Stimulated activated effector memory CD8-positive, alpha-beta T cell treated with anti-CD3 and anti-CD28 coated beads, Interleukin-12 subunit alpha, Interleukin-12 subunit beta, amount 100 ng/mL, for 72 hours (primary cell): ENCODE measurements around the gene CAT.

Experiments
- ATAC-seq: fragments of 150-1000 bp; cut with Tn5 transposase; 2 replicates; pipeline ENCODE4 v1.10.0; 2021
- DNase-seq, 2 donors: peaks; one replicate each; pipeline ENCODE4 v3.0.0; 2021 to 2022; ENCODE audit warnings: low spot score in 2 of 2
- H3K27ac Mint-ChIP-seq: one replicate; pipeline ENCODE4 v1.8.0; 2022; ENCODE audit warnings: mild to moderate bottlenecking, mixed read lengths
- H3K36me3 Mint-ChIP-seq: one replicate; pipeline ENCODE4 v1.8.0; 2022; ENCODE audit warnings: mild to moderate bottlenecking, mixed read lengths
- H3K4me1 Mint-ChIP-seq: one replicate; pipeline ENCODE4 v1.8.0; 2022; ENCODE audit warnings: mixed read lengths
- H3K4me3 Mint-ChIP-seq: one replicate; pipeline ENCODE4 v1.8.0; 2022; ENCODE audit warnings: mild to moderate bottlenecking, mixed read lengths
- H3K9me3 Mint-ChIP-seq: one replicate; pipeline ENCODE4 v1.8.0; 2022; ENCODE audit warnings: mixed read lengths

The CAT gene

DNA sequence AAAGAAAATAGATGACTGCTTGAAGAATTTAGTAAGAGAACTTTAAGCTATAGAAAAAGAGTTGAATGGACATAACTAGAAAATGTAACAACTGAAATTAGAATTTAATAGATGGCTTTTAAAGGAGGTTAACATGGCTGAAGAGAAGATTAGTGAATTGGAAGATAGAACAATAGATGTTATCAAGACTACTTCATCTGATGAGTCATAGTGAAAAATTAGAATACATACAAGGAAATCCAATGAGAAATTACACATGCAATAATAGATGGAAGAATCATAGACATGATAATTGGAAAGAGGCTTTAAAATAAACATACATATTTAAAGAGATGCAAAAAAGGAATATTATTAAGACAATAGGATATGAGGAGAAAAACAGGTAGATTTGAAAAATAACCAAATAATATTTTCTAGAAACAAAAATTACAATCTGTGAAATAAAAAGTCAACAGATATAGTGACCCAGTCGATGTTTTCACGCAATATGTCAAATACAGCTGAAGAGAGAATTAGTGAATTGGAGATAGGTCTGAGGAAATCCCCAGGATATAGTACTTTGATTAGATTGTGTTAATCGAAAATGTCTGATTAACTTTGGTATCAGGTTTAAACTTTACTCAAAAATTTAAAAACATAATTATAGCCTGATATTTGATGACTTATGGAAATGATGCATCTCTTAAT is 28.2 kb downstream of the CAT start:
- no peak overlapping the region for H3K4me3 Mint-ChIP-seq
- ATAC-seq (no peak), DNase-seq (no peak)
- no peak overlapping the region for H3K27ac Mint-ChIP-seq
- peaks cover 5% of the 10 kb centered on the region for H3K9me3 Mint-ChIP-seq
- H3K4me1 Mint-ChIP-seq = no peaks in the 10 kb centered on the region
- H3K36me3 Mint-ChIP-seq = peaks cover 63% of the 10 kb centered on the region

DNA sequence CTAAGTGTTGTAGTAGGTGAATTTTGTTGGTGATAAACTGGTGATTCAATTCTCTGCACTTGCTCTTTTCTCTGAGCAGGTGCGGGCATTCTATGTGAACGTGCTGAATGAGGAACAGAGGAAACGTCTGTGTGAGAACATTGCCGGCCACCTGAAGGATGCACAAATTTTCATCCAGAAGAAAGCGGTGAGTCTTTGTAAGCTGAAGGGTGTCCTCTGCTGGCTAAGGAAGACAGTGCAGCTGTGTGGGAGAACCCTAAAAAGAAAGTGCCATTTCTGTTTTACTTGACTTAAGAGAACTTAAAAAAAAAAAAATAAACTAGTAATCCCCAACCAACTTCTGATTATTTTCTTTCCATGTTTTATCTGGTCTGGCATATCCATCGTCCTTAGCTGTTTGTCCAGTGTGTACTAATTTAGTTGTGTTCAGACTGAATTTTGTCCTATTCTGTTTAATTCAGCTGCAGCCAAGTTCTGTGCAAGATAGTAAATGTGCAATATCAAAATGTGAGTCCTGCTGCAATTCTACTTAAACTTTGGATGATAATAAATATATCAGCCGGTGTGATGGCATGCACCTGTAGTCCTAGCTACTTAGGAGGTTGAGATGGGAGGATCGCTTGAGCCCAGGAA is 29.6 kb downstream of the CAT start:
- Mint-ChIP-seq H3K36me3 (peaks cover 60% of the 10 kb centered on the region), H3K4me1 (no peaks in the 10 kb centered on the region), H3K9me3 (peaks cover 5% of the 10 kb centered on the region), H3K4me3 (no peak overlapping the region), H3K27ac (no peak overlapping the region)
- ATAC-seq (no peak), DNase-seq (peak in 1 of 2 donors; percentile 61)

DNA sequence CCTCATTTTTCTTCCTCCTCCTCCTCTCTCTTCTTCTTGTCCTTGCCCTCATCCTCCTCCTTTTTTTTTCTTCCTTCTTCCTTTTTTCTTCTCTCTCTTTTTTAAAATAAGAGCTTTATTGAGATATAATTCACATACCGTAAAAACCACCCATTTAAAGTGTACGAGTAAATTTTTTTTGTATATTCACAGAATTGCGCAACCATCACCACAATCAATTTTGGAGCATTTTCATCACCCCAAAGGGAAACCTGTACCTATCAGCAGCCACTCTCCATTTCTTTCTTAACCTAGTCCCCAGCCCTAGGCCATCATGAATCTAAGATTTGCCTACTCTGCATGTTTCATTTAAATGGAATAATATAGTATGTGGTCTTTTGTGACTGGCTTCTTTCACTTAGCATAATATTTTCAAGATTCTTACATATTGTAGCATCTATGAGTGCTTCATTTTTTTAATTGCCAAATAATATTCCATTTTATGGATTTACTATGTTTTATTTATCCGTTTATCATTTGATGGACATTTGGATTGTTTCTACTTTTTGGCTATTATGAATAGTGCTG is 35.0 kb downstream of the CAT start:
- Mint-ChIP-seq H3K4me3 (no peak overlapping the region), H3K9me3 (no peaks in the 10 kb centered on the region), H3K27ac (no peak overlapping the region), H3K4me1 (no peaks in the 10 kb centered on the region), H3K36me3 (peaks cover 30% of the 10 kb centered on the region)
- no peak for DNase-seq
- ATAC-seq = no peak

DNA sequence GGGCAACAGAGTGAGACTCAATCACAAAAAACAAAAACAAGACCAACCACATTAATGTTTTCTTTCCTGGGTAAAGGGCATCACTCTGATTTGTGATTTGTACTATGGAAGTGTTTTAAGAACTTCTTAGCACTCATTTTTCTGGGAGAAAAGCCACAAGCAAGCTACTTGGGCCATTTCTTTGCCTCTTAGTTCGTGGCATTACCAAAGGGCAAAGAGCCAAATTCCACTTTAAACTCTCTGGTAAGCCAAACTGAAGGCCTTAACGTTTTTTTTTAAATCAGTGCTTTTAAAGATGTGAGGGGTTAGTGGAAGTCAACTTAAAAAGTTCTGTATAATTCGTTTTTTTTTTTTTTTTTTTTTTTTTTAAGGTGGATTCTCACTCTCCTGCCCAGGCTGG is 36.9 kb downstream of the CAT start:
- H3K27ac Mint-ChIP-seq = no peak overlapping the region
- H3K9me3 Mint-ChIP-seq = no peaks in the 10 kb centered on the region
- H3K36me3 Mint-ChIP-seq = peaks cover 23% of the 10 kb centered on the region
- DNase-seq = no peak
- H3K4me1 Mint-ChIP-seq = no peaks in the 10 kb centered on the region
- H3K4me3 Mint-ChIP-seq = no peak overlapping the region
- no peak for ATAC-seq

DNA sequence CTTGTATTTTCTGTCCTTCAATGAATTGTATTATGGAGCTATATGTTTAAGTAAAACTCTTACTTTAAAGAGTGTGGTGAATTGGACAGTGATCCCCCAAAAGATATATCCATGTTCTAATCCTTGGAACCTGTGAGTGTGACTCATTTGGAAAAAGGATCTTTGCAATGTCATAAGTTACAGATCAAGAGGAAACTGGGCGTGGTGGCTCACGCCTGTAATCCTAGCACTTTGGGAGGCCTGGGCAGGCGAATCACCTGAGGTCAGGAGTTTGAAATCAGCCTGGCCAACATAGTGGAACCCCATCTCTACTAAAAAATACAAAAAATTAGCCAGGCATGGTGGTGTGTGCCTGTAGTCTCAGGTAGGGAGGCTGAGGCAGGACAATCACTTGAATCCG is 38.1 kb downstream of the CAT start:
- DNase-seq = no peak
- peaks cover 11% of the 10 kb centered on the region for H3K36me3 Mint-ChIP-seq
- no peaks in the 10 kb centered on the region for H3K4me1 Mint-ChIP-seq
- no peaks in the 10 kb centered on the region for H3K9me3 Mint-ChIP-seq
- no peak overlapping the region for H3K4me3 Mint-ChIP-seq
- ATAC-seq = no peak
- H3K27ac Mint-ChIP-seq = no peak overlapping the region

DNA sequence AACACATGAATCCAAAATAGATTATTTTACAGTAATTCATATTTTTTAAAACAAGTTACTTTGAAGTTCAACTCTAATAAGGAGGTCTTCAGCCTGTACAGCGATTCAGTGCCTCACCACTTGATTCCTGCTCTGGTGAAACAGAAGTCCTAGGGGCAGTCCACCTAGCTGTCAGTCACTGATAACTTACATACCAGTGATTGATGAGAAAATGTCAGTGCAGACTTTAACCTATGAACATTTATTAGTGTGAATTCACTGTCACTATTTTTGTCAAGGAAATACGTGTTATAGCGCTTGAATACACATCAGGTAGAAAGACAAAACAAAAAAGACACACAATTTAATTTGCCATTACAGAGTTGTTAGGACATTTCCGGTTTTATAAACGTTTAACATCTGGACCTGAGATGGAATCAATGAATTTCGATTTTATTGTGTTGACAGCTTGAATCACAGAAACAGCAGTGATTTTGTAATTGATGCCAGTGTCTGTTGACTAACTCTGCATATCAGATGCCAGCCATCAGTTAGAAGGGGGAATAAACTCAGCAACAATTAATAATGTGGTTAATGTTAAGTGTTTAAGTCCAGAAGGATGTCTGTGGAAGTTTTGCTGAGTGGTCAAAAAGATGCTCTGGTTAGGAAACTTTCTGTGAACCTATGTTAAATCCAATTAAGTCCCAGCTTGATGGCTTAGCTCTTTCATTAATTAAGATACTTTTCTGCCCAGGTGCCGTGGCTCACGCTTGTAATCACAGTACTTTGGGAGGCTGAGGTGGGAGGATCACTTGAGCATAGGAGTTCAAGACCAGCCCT is 40.3 kb downstream of the CAT start:
- Mint-ChIP-seq H3K36me3 (no peaks in the 10 kb centered on the region), H3K4me3 (no peak overlapping the region), H3K27ac (no peak overlapping the region), H3K9me3 (no peaks in the 10 kb centered on the region), H3K4me1 (no peaks in the 10 kb centered on the region)
- DNase-seq (no peak), ATAC-seq (no peak)

DNA sequence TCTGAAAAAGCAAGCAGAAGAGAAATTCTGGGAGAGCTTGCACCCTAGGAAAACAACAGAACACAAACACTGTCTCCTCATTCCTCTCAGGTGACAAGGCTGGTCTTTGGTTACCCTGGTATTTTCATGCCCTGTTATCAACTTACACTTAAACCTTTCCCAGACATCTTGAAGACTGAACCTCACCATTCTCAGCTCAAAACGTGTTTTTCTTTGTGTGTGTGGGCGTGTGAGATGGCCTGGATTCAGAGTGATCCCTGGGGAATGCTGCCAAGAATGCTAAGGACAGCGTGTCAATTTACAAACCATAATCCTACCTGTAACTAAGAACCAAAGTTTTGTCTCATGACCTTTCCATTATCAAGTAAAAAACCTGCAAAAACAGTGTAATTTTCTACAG is 41.6 kb downstream of the CAT start:
- H3K36me3 Mint-ChIP-seq = no peaks in the 10 kb centered on the region
- DNase-seq (no peak), ATAC-seq (no peak)
- no peaks in the 10 kb centered on the region for H3K9me3 Mint-ChIP-seq
- no peak overlapping the region for H3K27ac Mint-ChIP-seq
- no peaks in the 10 kb centered on the region for H3K4me1 Mint-ChIP-seq
- no peak overlapping the region for H3K4me3 Mint-ChIP-seq

DNA sequence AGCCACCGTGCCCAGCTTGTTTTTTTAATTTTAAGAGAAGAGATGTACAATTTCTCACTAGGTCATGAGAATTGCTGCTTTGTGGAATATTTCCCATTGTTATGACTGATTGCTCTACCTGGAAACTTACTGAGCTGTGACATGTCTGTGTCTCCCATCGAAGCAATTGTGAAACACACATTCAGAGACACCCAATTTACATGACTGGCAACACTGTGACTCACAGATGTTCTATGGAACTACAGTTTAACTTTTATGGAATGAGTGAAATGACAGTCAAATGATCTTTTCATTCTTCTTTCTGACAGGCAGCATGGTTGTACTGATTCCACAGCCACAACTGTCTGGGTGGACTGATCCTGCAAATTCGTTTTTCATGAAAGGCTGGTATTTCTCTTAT is 42.6 kb downstream of the CAT start:
- Mint-ChIP-seq H3K36me3 (no peaks in the 10 kb centered on the region), H3K4me3 (no peak overlapping the region), H3K27ac (no peak overlapping the region), H3K4me1 (no peaks in the 10 kb centered on the region), H3K9me3 (no peaks in the 10 kb centered on the region)
- DNase-seq = no peak
- no peak for ATAC-seq

DNA sequence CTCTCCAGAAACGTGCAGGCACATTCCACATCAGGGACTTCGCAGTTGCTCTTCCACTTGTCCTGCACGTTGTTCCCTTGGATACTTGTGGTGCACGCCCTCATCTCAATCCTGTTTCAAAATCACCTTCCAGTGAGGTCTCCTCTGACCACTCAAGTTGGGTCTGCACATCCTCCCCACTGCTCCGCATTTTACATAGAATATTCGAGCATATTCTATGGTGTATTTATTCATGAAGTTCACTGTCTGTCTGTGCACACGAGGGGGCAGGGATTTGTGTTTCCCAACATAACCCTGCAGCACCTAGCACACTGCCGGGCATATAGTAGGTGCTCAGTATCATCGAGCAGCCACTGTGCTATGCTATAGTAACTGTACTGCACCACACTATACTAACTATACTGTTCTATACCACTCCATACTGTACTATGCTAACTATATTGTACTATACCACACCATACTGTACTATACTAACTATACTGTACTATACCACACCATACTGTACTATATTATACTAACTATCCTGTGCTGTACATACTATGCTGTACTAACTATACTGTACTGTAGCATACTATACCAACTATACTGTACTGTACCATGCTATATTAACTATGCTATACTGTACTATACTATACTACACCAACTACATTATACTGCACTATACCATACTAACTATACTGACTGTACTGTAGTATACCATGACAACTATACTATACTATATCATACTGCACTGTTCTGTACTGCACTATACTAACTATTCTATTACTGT is 44.6 kb downstream of the CAT start:
- no peak overlapping the region for H3K4me3 Mint-ChIP-seq
- ATAC-seq = peak; percentile 42
- no peaks in the 10 kb centered on the region for H3K9me3 Mint-ChIP-seq

DNA sequence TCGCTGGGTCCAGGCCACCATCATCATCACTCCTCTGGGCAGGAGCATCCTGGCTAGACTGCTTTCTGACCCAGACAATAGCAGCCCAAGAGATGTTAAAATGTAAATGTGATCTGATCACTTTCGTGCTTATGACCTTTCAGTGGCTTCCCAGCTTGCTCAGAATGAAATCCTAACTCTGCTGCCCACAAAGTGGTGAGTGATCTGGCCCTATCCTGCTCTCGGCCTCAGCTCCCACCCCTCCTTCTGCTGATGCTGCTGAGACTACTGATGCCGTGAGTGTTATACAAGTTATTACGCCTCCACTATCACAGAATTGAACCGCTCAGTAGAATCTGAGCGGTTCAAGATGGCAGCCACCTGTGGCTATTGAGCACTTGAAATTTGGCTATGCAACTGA is 48.7 kb downstream of the CAT start:
- peak; percentile 74 for ATAC-seq
- DNase-seq = no peak
- Mint-ChIP-seq H3K36me3 (no peaks in the 10 kb centered on the region), H3K4me3 (no peak overlapping the region), H3K4me1 (no peaks in the 10 kb centered on the region), H3K9me3 (no peaks in the 10 kb centered on the region), H3K27ac (no peak overlapping the region)

More for the DNA sequence above, 44.6 kb downstream of the CAT start:
- no peaks in the 10 kb centered on the region for H3K36me3 Mint-ChIP-seq
- no peak overlapping the region for H3K27ac Mint-ChIP-seq
- DNase-seq = no peak
- no peaks in the 10 kb centered on the region for H3K4me1 Mint-ChIP-seq

DNA sequence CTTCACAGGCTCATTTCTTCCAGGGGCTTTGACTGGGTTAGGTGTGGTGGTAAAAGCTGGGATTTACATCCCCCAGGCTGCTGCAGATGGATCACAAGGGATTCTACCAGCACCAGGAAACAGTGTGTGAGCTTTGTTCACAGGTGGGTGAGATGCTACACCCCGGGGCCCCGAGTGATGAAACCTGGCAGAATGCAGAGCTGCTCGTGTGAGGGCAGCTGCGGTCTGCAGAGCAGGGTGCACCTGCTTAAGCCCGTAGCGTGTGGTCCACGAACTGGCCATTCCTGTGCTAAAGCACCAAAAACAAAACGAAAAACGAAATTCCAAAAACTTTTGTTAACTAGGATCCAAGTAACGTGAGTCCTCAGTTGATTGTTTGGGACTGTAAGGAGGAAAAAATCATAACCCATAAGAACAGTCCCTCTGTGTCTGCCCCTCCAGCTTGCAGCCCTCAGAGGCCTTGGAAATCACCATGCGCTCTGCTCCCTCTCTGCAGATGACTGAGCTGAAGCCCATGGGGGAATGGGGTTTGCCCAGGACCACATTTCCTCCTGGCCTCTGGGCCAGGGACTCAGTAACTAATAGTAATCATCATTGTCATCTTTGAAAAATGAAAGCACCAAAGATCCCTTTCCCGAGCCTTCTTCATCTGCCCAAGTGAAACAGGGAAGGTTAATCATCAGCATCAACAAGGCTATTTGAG is 50.3 kb downstream of the CAT start:
- H3K36me3 Mint-ChIP-seq = no peaks in the 10 kb centered on the region

DNA sequence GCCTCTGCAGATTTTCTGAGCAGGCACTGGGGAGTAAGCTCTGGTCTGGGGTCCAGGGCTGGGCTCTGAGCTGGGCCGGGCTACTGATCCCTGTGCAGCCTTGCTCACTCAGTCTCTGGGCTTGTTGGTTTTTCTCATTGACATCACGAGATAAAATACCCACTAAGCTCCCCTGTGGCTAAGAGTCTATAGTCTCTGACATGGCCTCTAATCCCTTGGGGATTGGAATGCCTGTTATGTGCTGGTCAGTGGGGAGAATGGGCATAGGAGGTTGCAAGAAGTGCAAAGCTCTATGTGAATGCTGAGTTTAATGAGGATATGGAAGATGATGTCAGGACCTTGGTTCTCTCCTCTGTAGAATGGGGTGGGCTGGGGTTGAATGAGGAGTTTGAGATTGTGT is 51.6 kb downstream of the CAT start:
- Mint-ChIP-seq H3K9me3 (no peaks in the 10 kb centered on the region), H3K36me3 (no peaks in the 10 kb centered on the region), H3K4me3 (no peak overlapping the region), H3K27ac (no peak overlapping the region), H3K4me1 (no peaks in the 10 kb centered on the region)
- DNase-seq (no peak), ATAC-seq (no peak)

More for the DNA sequence above, 50.3 kb downstream of the CAT start:
- no peak for ATAC-seq
- no peaks in the 10 kb centered on the region for H3K4me1 Mint-ChIP-seq
- no peak overlapping the region for H3K27ac Mint-ChIP-seq
- H3K4me3 Mint-ChIP-seq = no peak overlapping the region
- no peak for DNase-seq
- no peaks in the 10 kb centered on the region for H3K9me3 Mint-ChIP-seq

DNA sequence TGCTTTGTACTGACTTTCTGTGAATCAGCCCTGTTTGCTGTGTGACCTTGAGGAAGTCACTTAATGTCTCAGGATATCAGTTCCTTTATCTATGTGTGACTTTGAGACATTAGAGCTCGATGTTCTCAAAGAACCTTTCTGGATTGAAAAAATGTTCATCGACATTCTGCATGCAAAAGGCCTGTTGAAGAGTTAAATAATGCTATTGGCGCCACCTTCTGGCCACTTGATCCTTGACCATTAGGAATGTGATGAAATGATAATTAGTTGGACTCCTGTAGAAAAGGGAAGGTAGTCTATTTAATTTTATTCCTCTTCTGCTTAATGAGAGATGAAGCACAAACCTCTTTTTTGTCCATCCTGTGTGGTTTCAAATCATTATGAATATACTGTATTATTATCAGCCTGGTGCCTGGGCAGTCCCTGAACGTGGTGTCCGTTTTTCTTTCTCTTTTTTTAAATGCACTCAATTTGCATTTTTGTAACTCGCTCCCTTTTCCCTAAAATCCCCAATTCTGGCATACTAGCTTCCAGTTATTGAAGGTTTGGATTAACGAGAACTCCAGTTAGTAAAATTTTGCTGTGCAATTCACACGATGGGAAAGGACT is 54.2 kb downstream of the CAT start:
- no peaks in the 10 kb centered on the region for H3K36me3 Mint-ChIP-seq
- H3K27ac Mint-ChIP-seq = no peak overlapping the region
- no peaks in the 10 kb centered on the region for H3K9me3 Mint-ChIP-seq
- H3K4me3 Mint-ChIP-seq = no peak overlapping the region
- ATAC-seq (no peak), DNase-seq (peak in 1 of 2 donors; percentile 62)
- H3K4me1 Mint-ChIP-seq = no peaks in the 10 kb centered on the region

DNA sequence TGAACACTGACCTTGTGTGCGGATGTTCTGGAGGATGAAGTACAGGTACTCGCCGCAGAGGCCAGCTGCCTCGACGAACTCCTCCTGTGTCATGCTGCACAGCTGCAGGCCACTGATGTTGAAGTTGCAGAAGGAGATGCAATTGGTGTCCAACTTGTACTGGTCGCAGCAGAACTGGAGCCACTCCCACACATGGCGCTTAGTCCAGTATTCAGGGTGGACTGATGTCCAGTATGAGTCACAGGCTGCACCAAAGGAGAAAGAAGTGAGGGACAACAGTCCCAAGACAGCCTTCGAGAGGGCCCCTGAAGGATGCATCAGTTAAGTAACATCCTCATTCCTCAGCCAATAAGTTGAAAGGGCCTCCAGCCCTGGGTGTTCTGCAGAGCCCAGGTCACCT is 54.7 kb downstream of the CAT start:
- DNase-seq = no peak
- no peak for ATAC-seq
- Mint-ChIP-seq H3K4me3 (no peak overlapping the region), H3K36me3 (no peaks in the 10 kb centered on the region), H3K27ac (no peak overlapping the region), H3K4me1 (no peaks in the 10 kb centered on the region), H3K9me3 (no peaks in the 10 kb centered on the region)
